AG04450 (cell line): ENCODE results near the gene KIF22. TPM values are rescaled to one million over a fixed set of nuclear protein-coding genes. Genes with fewer than 3 reads are reported as not detected.
"Not testable (repeated sequence)": the region's sequence is repeated elsewhere in the genome, so short reads cannot be mapped to it uniquely, and the experiment has no call there.

ENCODE experiments used
- CTCF ChIA-PET: fragments of 300-600, 350-600 bp; formaldehyde crosslinking; extraction: SDS; loops from one replicate; lab custom pipeline; 2022; ENCODE audit warnings: antibody characterized with exemption, inconsistent platforms; lab: Charles Lee
- POLR2A ChIA-PET: fragments of 350-600 bp; formaldehyde crosslinking; extraction: SDS; loops from one replicate; lab custom pipeline; 2021; ENCODE audit warnings: antibody characterized with exemption, inconsistent platforms; lab: Yijun Ruan, JAX
- DNase-seq: peaks from one replicate; pipeline ENCODE4 v3.0.0-alpha.2; 2011; ENCODE audit warnings: low read depth, low spot score
- H3K27ac ChIP-seq: one replicate; pipeline ENCODE4 v1.5.1; 2012; ENCODE audit warnings: low read depth, low read length, control low read depth
- H3K27me3 ChIP-seq: one replicate; pipeline ENCODE4 v1.6.0; 2012; ENCODE audit warnings: low read length; ENCODE audit not compliant: control insufficient read depth, insufficient read depth
- H3K4me3 ChIP-seq: 2 replicates; pipeline ENCODE4 v1.5.1; 2011; ENCODE audit warnings: mild to moderate bottlenecking, low read depth, low read length, control low read depth
- H3K9me3 ChIP-seq: 2 replicates; pipeline ENCODE4 v1.5.1; 2012; ENCODE audit warnings: low read length; ENCODE audit not compliant: control insufficient read depth, insufficient read depth
- polyA plus RNA-seq: library from polyadenylated mRNA; depleted of rRNA; stranded (reverse); fragments of >200 nt; gene quantifications from 2 replicates; pipeline ENCODE4 v1.2.3, GENCODE V29; 2011
- TF ChIP-seq, protein P1 (sequence below): IDR thresholded peaks from 2 replicates; pipeline ENCODE4 v1.5.1; 2011; ENCODE audit warnings: low read depth, low read length, control low read depth, inconsistent platforms

Gene KIF22
- polyA plus RNA-seq, 1 experiment, result 14.1 TPM

- Histone ChIP-seq H3K9me3 (no peaks in the 10 kb centered on the region), H3K27ac (no peak overlapping the region), H3K27me3 (no peaks in the 10 kb centered on the region), H3K4me3 (no peak overlapping the region)
- ChIA-PET CTCF (no interaction called here), POLR2A (no interaction called here)
- TF ChIP-seq, protein P1, sequence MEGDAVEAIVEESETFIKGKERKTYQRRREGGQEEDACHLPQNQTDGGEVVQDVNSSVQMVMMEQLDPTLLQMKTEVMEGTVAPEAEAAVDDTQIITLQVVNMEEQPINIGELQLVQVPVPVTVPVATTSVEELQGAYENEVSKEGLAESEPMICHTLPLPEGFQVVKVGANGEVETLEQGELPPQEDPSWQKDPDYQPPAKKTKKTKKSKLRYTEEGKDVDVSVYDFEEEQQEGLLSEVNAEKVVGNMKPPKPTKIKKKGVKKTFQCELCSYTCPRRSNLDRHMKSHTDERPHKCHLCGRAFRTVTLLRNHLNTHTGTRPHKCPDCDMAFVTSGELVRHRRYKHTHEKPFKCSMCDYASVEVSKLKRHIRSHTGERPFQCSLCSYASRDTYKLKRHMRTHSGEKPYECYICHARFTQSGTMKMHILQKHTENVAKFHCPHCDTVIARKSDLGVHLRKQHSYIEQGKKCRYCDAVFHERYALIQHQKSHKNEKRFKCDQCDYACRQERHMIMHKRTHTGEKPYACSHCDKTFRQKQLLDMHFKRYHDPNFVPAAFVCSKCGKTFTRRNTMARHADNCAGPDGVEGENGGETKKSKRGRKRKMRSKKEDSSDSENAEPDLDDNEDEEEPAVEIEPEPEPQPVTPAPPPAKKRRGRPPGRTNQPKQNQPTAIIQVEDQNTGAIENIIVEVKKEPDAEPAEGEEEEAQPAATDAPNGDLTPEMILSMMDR, result no peak
- no peak for DNase-seq
These were observed 40.9 kb downstream of the KIF22 start for GRCh38 chr16:29831490-29831889.

DNA sequence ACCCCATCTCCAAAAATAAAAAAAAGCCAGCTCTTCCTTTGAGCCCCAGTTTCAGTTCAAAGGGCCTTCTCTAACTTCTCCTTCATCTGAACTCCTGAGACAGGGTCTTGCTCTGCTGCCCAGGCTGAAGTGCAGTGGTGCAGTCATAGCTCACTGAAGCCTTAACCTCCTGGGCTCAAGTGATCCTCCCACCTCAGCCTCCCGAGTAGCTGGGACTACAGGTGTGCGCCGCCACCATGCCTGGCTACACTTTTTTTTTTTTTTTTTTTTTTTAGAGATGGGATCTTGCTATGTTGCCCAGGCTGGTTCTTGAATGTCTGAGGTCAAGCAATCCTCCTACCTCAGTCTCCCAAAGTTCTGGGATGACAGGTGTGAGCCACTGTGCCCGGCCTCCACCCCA is 42.7 kb downstream of the KIF22 start:
- ChIA-PET POLR2A (interaction anchor here (1.0 kb wide), 1 partner anchor 15 kb away, joined by 3 read pairs; no protein-coding TSS in a partner anchor), CTCF (interaction anchor here (1.6 kb wide), 1 partner anchor 15 kb away, joined by 6 read pairs; no protein-coding TSS in a partner anchor)
- not testable (repeated sequence) for H3K27ac ChIP-seq, H3K27me3 ChIP-seq, H3K4me3 ChIP-seq, H3K9me3 ChIP-seq, DNase-seq

- TF ChIP-seq, protein P1, result no peak
- Histone ChIP-seq H3K4me3 (no peak overlapping the region), H3K9me3 (no peaks in the 10 kb centered on the region; the same call in 1 of the 2 replicates), H3K27ac (no peak overlapping the region), H3K27me3 (no peaks in the 10 kb centered on the region)
- ChIA-PET POLR2A (interaction anchor here (0.6 kb wide), 1 partner anchor 57 kb away, joined by 3 read pairs; no protein-coding TSS in a partner anchor), CTCF (interaction anchor here (2.6 kb wide), 1 partner anchor 15 kb away, joined by 14 read pairs; no protein-coding TSS in a partner anchor)
- DNase-seq, result no peak
These were observed 43.5 kb downstream of the KIF22 start for GRCh38 chr16:29834079-29834478.

- H3K27me3 ChIP-seq, result no peaks in the 10 kb centered on the region
- TF ChIP-seq, protein P1, result no peak
- POLR2A ChIA-PET, result interaction anchor here (0.6 to 0.7 kb wide), 3 partner anchors 11 to 28 kb away, joined by 3 to 8 read pairs (median 4); no protein-coding TSS in a partner anchor
- no peak overlapping the region for H3K4me3 ChIP-seq
- CTCF ChIA-PET, result interaction anchor here (2.6 kb wide), 1 partner anchor 13 kb away, joined by 14 read pairs; no protein-coding TSS in a partner anchor
- H3K27ac ChIP-seq, result no peak overlapping the region
- no peaks in the 10 kb centered on the region; the same call in 1 of the 2 replicates for H3K9me3 ChIP-seq
- no peak for DNase-seq
These were observed 45.4 kb downstream of the KIF22 start for GRCh38 chr16:29835926-29836325.

DNA sequence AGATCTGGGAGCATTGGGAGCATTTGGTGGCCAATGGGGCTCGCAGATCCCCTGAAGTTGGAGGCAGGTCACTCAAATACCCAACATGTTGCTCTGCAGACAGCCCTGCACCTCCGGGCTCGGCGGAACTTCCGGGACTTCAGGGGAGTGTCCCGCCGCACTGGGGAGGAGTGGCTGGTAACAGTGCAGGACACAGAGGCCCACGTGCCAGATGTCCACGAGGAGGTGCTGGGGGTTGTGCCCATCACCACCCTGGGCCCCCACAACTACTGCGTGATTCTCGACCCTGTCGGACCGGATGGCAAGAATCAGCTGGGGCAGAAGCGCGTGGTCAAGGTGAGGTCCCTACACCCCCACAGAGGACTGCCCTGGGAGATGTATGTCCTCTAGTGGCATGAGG is 46.1 kb downstream of the KIF22 start:
- POLR2A ChIA-PET, result interaction anchor here (0.6 kb wide), 1 partner anchor 19 kb away, joined by 3 read pairs; no protein-coding TSS in a partner anchor
- Histone ChIP-seq H3K4me3 (no peak overlapping the region), H3K27me3 (no peaks in the 10 kb centered on the region), H3K9me3 (no peaks in the 10 kb centered on the region; the same call in 1 of the 2 replicates), H3K27ac (no peak overlapping the region)
- no peak for DNase-seq
- TF ChIP-seq, protein P1, result no peak
- CTCF ChIA-PET, result no interaction called here
